HK-2 (cell line): ENCODE data around the gene NXPH1.

Experiments used
- DNase-seq: peaks from one replicate; pipeline ENCODE4 v3.0.0-alpha.2; 2018; ENCODE audit not compliant: unreplicated experiment

Gene NXPH1

GRCh38 chr7:8436965-8437364, 3.6 kb downstream of the NXPH1 start:
- DNase-seq, result peak; percentile 47

GRCh38 chr7:8437606-8438005, 4.2 kb downstream of the NXPH1 start:
- DNase-seq, result no peak

- DNase-seq, result no peak
Observed at GRCh38 chr7:8440670-8441069, 7.3 kb downstream of the NXPH1 start.

- DNase-seq, result no peak
Observed at GRCh38 chr7:8441106-8441965, 7.9 kb downstream of the NXPH1 start.

- no peak for DNase-seq
Observed at GRCh38 chr7:8442051-8442813, 8.8 kb downstream of the NXPH1 start.

- DNase-seq, result peak; percentile 42
Observed at GRCh38 chr7:8442814-8443304, 9.4 kb downstream of the NXPH1 start.

GRCh38 chr7:8443576-8444467, 10.4 kb downstream of the NXPH1 start:
- no peak for DNase-seq

- no peak for DNase-seq
Observed at GRCh38 chr7:8444468-8444769, 11.0 kb downstream of the NXPH1 start.

GRCh38 chr7:8453535-8453934, 20.1 kb downstream of the NXPH1 start:
- DNase-seq, result no peak

GRCh38 chr7:8455426-8455825, 22.0 kb downstream of the NXPH1 start:
- no peak for DNase-seq

- no peak for DNase-seq
Observed at GRCh38 chr7:8462309-8462708, 28.9 kb downstream of the NXPH1 start.

GRCh38 chr7:8465338-8465737, 31.9 kb downstream of the NXPH1 start:
- DNase-seq, result no peak

GRCh38 chr7:8480527-8480926, 47.1 kb downstream of the NXPH1 start:
- DNase-seq, result no peak

GRCh38 chr7:8481096-8481495, 47.7 kb downstream of the NXPH1 start:
- no peak for DNase-seq

GRCh38 chr7:8481752-8482446, 48.5 kb downstream of the NXPH1 start:
- no peak for DNase-seq

GRCh38 chr7:8490391-8491045, 57.1 kb downstream of the NXPH1 start:
- DNase-seq, result no peak

GRCh38 chr7:8491106-8491505, 57.7 kb downstream of the NXPH1 start:
- DNase-seq, result no peak

GRCh38 chr7:8491544-8492489, 58.4 kb downstream of the NXPH1 start:
- no peak for DNase-seq

- no peak for DNase-seq
Observed at GRCh38 chr7:8499128-8499527, 65.7 kb downstream of the NXPH1 start.

- DNase-seq, result no peak
Observed at GRCh38 chr7:8500286-8500685, 66.9 kb downstream of the NXPH1 start.
